ENCODE measurements around the gene PASK. TPM values are rescaled to one million over a fixed set of nuclear protein-coding genes. Genes with fewer than 3 reads are reported as not detected.

PASK gene
- total and polyA plus RNA-seq, 2 experiments from 2014 or later, result 0.56 to 2.1 TPM

DNA sequence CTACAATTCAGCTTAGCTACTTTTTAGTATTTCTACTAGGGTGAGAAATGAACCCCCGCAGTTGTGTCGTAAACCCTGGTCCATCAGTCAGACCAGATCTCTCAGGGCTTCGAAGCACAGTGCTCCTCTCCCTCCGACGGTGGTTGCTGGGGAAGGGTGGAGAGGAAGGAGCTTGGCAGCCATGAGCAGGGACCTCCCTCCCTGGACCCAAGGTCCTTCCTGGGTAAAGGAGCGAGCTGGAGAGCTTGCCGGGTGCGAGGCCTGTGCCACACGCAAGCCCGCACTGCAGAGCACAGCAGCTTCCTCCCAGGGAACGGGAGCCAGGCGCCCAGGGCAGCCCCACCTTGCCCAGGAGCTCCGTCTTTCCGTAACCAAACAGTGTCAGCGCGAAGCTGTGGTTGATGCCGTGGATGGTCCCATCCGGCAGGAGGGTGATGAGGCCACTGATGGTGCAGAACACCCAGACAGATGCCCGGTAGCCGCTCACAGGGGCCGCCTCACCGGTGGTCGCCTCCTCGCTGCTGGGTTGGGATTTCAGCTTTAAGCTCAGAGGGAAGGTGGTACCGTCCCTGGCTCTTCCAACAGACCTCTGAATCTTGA is 12.5 kb downstream of the PASK start:
- WGBS, 2 experiments (ENCODE audit: low coverage in 1 of 2, low lambda C conversion rate in 2 of 2, missing lambda C conversion rate in 2 of 2), result 91 to 92% methylated on average over 25 of the region's 25 CpGs
- H3K4me1 ChIP-seq (ENCODE audit: insufficient read depth), result no peaks in the 10 kb centered on the region
- no peaks in the 10 kb centered on the region for H3K9me2 ChIP-seq (ENCODE audit: insufficient read depth)
- H3K27ac ChIP-seq, result no peak overlapping the region
- no peaks in the 10 kb centered on the region for H3K36me3 ChIP-seq (ENCODE audit: low read depth)
- no peak overlapping the region for H3K4me2 ChIP-seq (ENCODE audit: unreplicated experiment)
- H3K9me3 ChIP-seq (ENCODE audit: low read depth), result no peaks in the 10 kb centered on the region
- no peak overlapping the region for H3K4me3 ChIP-seq
- in situ Hi-C loops (cut with MboI), result no loop called here
- H4K20me1 ChIP-seq (ENCODE audit: insufficient read depth), result no peaks in the 10 kb centered on the region
- DNase-seq, result no peak
- H3K79me2 ChIP-seq (ENCODE audit: insufficient read depth), result no peaks in the 10 kb centered on the region
- TF ChIP-seq EZH2 (IDR thresholded peaks at IDR 0.05; ENCODE audit: insufficient read depth, poor library complexity, severe bottlenecking) (no peak), EZH2phosphoT487 (IDR thresholded peaks at IDR 0.05; ENCODE audit: insufficient read depth, low read depth) (no peak)
- no peak overlapping the region for H2AFZ ChIP-seq
- no peaks in the 10 kb centered on the region for H3K27me3 ChIP-seq (replicated peaks; ENCODE audit: insufficient read depth)
- H3K9ac ChIP-seq, result no peak overlapping the region
- no peaks in the 10 kb centered on the region for H3F3A ChIP-seq (ENCODE audit: insufficient read depth)

DNA sequence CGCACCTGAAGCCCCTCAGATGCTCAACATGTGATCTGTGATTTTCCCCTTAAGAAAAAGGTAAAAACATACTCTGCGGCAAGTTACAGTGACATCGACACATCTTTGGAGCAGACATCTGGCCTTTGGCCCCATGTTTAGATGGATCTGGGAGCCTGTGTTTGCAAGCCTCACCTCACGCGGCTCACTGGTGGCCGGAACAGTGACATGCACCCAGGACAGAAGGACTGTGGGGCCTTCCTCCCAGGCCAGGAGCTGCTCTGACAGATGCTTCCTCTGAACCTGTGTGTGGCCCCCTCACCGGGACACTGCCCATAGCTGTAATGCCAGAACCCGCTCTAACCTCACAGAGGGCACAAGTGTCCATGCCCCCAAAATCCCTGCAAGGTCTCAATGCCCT is 13.1 kb downstream of the PASK start:
- no peaks in the 10 kb centered on the region for H3K27me3 ChIP-seq (replicated peaks; ENCODE audit: insufficient read depth)
- no peaks in the 10 kb centered on the region for H3K4me1 ChIP-seq (ENCODE audit: insufficient read depth)
- WGBS, 2 experiments (ENCODE audit: low coverage in 1 of 2, low lambda C conversion rate in 2 of 2, missing lambda C conversion rate in 2 of 2), result 98% methylated on average over 8 of the region's 8 CpGs
- H3K4me3 ChIP-seq, result no peak overlapping the region
- no peak overlapping the region for H3K4me2 ChIP-seq (ENCODE audit: unreplicated experiment)
- no peaks in the 10 kb centered on the region for H3K36me3 ChIP-seq (ENCODE audit: low read depth)
- no peaks in the 10 kb centered on the region for H3K9me3 ChIP-seq (ENCODE audit: low read depth)
- H3F3A ChIP-seq (ENCODE audit: insufficient read depth), result no peaks in the 10 kb centered on the region
- H3K9me2 ChIP-seq (ENCODE audit: insufficient read depth), result no peaks in the 10 kb centered on the region
- TF ChIP-seq EZH2phosphoT487 (IDR thresholded peaks at IDR 0.05; ENCODE audit: insufficient read depth, low read depth) (no peak), EZH2 (IDR thresholded peaks at IDR 0.05; ENCODE audit: insufficient read depth, poor library complexity, severe bottlenecking) (no peak)
- no peaks in the 10 kb centered on the region for H4K20me1 ChIP-seq (ENCODE audit: insufficient read depth)
- H3K9ac ChIP-seq, result no peak overlapping the region
- H2AFZ ChIP-seq, result no peak overlapping the region
- in situ Hi-C loops (cut with MboI), result no loop called here
- no peaks in the 10 kb centered on the region for H3K79me2 ChIP-seq (ENCODE audit: insufficient read depth)
- no peak for DNase-seq
- no peak overlapping the region for H3K27ac ChIP-seq

- H3K4me1 ChIP-seq (ENCODE audit: insufficient read depth), result no peaks in the 10 kb centered on the region
- no peak for DNase-seq
- no peak for TF ChIP-seq EZH2 (IDR thresholded peaks at IDR 0.05; ENCODE audit: insufficient read depth, poor library complexity, severe bottlenecking)
- no peak for TF ChIP-seq EZH2phosphoT487 (IDR thresholded peaks at IDR 0.05; ENCODE audit: insufficient read depth, low read depth)
- H3K79me2 ChIP-seq (ENCODE audit: insufficient read depth), result no peaks in the 10 kb centered on the region
- no peak overlapping the region for H3K4me2 ChIP-seq (ENCODE audit: unreplicated experiment)
- no peaks in the 10 kb centered on the region for H3K9me3 ChIP-seq (ENCODE audit: low read depth)
- in situ Hi-C loops (cut with MboI), result no loop called here
- H2AFZ ChIP-seq, result no peak overlapping the region
- H3K27me3 ChIP-seq (replicated peaks; ENCODE audit: insufficient read depth), result no peaks in the 10 kb centered on the region
- H3K27ac ChIP-seq, result no peak overlapping the region
- no peak overlapping the region for H3K9ac ChIP-seq
- no peaks in the 10 kb centered on the region for H3K9me2 ChIP-seq (ENCODE audit: insufficient read depth)
- H3K4me3 ChIP-seq, result no peak overlapping the region
- no peaks in the 10 kb centered on the region for H4K20me1 ChIP-seq (ENCODE audit: insufficient read depth)
- WGBS, 2 experiments (ENCODE audit: low coverage in 1 of 2, low lambda C conversion rate in 2 of 2, missing lambda C conversion rate in 2 of 2), result 95 to 96% methylated on average over 9 of the region's 9 CpGs
- H3F3A ChIP-seq (ENCODE audit: insufficient read depth), result no peaks in the 10 kb centered on the region
- H3K36me3 ChIP-seq (ENCODE audit: low read depth), result no peaks in the 10 kb centered on the region
Observed at GRCh38 chr2:241135737-241136136, 13.5 kb downstream of the PASK start.

DNA sequence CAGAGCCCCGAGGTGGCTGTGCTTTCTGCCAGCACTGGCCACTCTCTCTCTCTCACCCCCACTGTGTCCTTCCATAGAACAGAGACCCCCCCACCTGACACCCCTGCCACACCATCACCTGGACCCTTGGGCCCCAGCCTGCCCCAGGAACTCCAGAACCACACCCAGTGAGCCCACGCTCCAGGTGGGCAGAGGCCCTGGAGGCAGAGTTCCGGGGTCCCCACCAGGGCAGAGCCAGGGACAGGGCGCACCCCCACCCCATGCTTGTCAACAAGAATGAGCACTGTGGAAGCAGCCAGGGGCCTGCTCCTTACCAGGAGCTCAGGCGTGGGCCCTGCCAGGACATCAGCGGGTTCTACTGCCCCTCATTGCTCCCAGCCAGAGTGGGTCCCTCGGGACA is 14.6 kb downstream of the PASK start:
- Histone ChIP-seq H3K4me2 (ENCODE audit: unreplicated experiment) (no peak overlapping the region), H3K4me1 (ENCODE audit: insufficient read depth) (no peaks in the 10 kb centered on the region), H2AFZ (no peak overlapping the region), H4K20me1 (ENCODE audit: insufficient read depth) (no peaks in the 10 kb centered on the region), H3K9me2 (ENCODE audit: insufficient read depth) (no peaks in the 10 kb centered on the region), H3F3A (ENCODE audit: insufficient read depth) (no peaks in the 10 kb centered on the region), H3K27me3 (replicated peaks; ENCODE audit: insufficient read depth) (no peaks in the 10 kb centered on the region), H3K79me2 (ENCODE audit: insufficient read depth) (no peaks in the 10 kb centered on the region), H3K9me3 (ENCODE audit: low read depth) (no peaks in the 10 kb centered on the region), H3K9ac (no peak overlapping the region), H3K36me3 (ENCODE audit: low read depth) (no peaks in the 10 kb centered on the region), H3K4me3 (no peak overlapping the region), H3K27ac (no peak overlapping the region)
- in situ Hi-C loops (cut with MboI), result no loop called here
- WGBS, 2 experiments (ENCODE audit: low coverage in 1 of 2, low lambda C conversion rate in 2 of 2, missing lambda C conversion rate in 2 of 2), result 95 to 96% methylated on average over 6 to 7 of the region's 7 CpGs
- no peak for DNase-seq
- TF ChIP-seq EZH2 (IDR thresholded peaks at IDR 0.05; ENCODE audit: insufficient read depth, poor library complexity, severe bottlenecking), result no peak
- TF ChIP-seq EZH2phosphoT487 (IDR thresholded peaks at IDR 0.05; ENCODE audit: insufficient read depth, low read depth), result no peak

GRCh38 chr2:241133436-241133820 is 15.8 kb downstream of the PASK start:
- DNase-seq, result no peak
- 93 to 94% methylated on average over 9 to 10 of the region's 10 CpGs for WGBS, 2 experiments (ENCODE audit: low coverage in 1 of 2, low lambda C conversion rate in 2 of 2, missing lambda C conversion rate in 2 of 2)
- H3K79me2 ChIP-seq (ENCODE audit: insufficient read depth), result no peaks in the 10 kb centered on the region
- no peaks in the 10 kb centered on the region for H3K4me1 ChIP-seq (ENCODE audit: insufficient read depth)
- no peaks in the 10 kb centered on the region for H3K9me2 ChIP-seq (ENCODE audit: insufficient read depth)
- H3K27me3 ChIP-seq (replicated peaks; ENCODE audit: insufficient read depth), result no peaks in the 10 kb centered on the region
- TF ChIP-seq EZH2phosphoT487 (IDR thresholded peaks at IDR 0.05; ENCODE audit: insufficient read depth, low read depth), result no peak
- H3F3A ChIP-seq (ENCODE audit: insufficient read depth), result no peaks in the 10 kb centered on the region
- H3K9ac ChIP-seq, result no peak overlapping the region
- H3K36me3 ChIP-seq (ENCODE audit: low read depth), result no peaks in the 10 kb centered on the region
- no peak overlapping the region for H3K4me3 ChIP-seq
- no peak overlapping the region for H3K4me2 ChIP-seq (ENCODE audit: unreplicated experiment)
- in situ Hi-C loops (cut with MboI), result no loop called here
- no peaks in the 10 kb centered on the region for H4K20me1 ChIP-seq (ENCODE audit: insufficient read depth)
- no peak overlapping the region for H2AFZ ChIP-seq
- no peak overlapping the region for H3K27ac ChIP-seq
- H3K9me3 ChIP-seq (ENCODE audit: low read depth), result no peaks in the 10 kb centered on the region
